ENCODE data around the gene PAPOLG.

- no peak for TF ChIP-seq ZFP30 (CRISPR knock-in tag; IDR thresholded peaks at IDR 0.05)
- TF ChIP-seq ESRRG (CRISPR knock-in tag; IDR thresholded peaks at IDR 0.05) = no peak
- TF ChIP-seq CSDC2 (CRISPR knock-in tag; IDR thresholded peaks at IDR 0.05) = no peak
- no peak for TF ChIP-seq ZNF565 (CRISPR knock-in tag; conservative IDR thresholded peaks at IDR 0.05; ENCODE audit: low read depth)
- no peak for TF ChIP-seq TCF4 (CRISPR knock-in tag; IDR thresholded peaks at IDR 0.05; ENCODE audit: borderline replicate concordance)
- no peak for TF ChIP-seq CREB5 (CRISPR knock-in tag; IDR thresholded peaks at IDR 0.05; ENCODE audit: low read depth)
- TF ChIP-seq BACH2 (CRISPR knock-in tag; IDR thresholded peaks at IDR 0.05; ENCODE audit: borderline replicate concordance) = no peak
These were observed 81.1 kb downstream of the PAPOLG start for GRCh38 chr2:60837123-60837522.
